Stomach (tissue), 9 donors: Measurements from ENCODE around the gene AGAP1. TPM values are rescaled to one million over a fixed set of nuclear protein-coding genes. Genes with fewer than 3 reads are reported as not detected.

Source experiments
- DNase-seq, 2 donors: peaks; one replicate each; pipeline versions ENCODE4 v3.0.0 to v3.0.0-alpha.2; 2013 to 2019
- H3K27ac ChIP-seq, 5 donors: fragments of 200-600 bp in 4 of 5; sonication (generic) in 4 of 5; one replicate each; pipeline ENCODE4 v1.5.1; 2013 to 2019; ENCODE audit warnings: mild to moderate bottlenecking in 1 of 5, moderate library complexity in 1 of 5
- H3K27me3 ChIP-seq, 3 donors: fragments of 200-600 bp; sonication (generic); one replicate each; pipeline ENCODE4 v1.5.1; 2017 to 2019; ENCODE audit warnings: mixed run types in 1 of 3
- H3K36me3 ChIP-seq, 4 donors: fragments of 200-600 bp; sonication (generic); 1 replicate in 3 of 4; 2 replicates in 1 of 4; pipeline ENCODE4 v1.5.1; 2016 to 2019
- H3K4me1 ChIP-seq, 4 donors: fragments of 200-600 bp; sonication (generic); one replicate each; pipeline ENCODE4 v1.5.1; 2016 to 2019
- H3K4me3 ChIP-seq, 4 donors: fragments of 200-600 bp; sonication (generic) in 3 of 4; one replicate each; pipeline ENCODE4 v1.5.1; 2016 to 2019; ENCODE audit warnings: mild to moderate bottlenecking in 1 of 4
- H3K9me3 ChIP-seq, 4 donors: fragments of 200-600 bp; sonication (generic); one replicate each; pipeline ENCODE4 v1.5.1; 2016 to 2019
- CTCF ChIP-seq, 7 experiments: fragments of 450-650 bp in 4 of 7; fragments of 200-600 bp in 3 of 7; sonication (generic) in 3 of 7; IDR thresholded peaks; one replicate each; pipeline ENCODE4 v1.5.1; 2016 to 2019; ENCODE audit warnings: antibody characterized with exemption in 7 of 7, control low read depth in 2 of 7, mild to moderate bottlenecking in 1 of 7
- EP300 ChIP-seq: sonication (generic); formaldehyde crosslinking; IDR thresholded peaks from one replicate; pipeline ENCODE4 v1.6.1; 2017; ENCODE audit warnings: antibody characterized with exemption
- POLR2A ChIP-seq, 4 donors: fragments of 450-650 bp; IDR thresholded peaks; one replicate each; pipeline ENCODE4 v1.6.1; 2016; ENCODE audit warnings: antibody characterized with exemption in 4 of 4, control low read depth in 2 of 4, mild to moderate bottlenecking in 1 of 4, moderate library complexity in 1 of 4
- POLR2AphosphoS5 ChIP-seq, 3 donors: sonication (generic); formaldehyde crosslinking; IDR thresholded peaks; one replicate each; pipeline ENCODE4 v1.6.1; 2016; ENCODE audit warnings: antibody characterized with exemption in 3 of 3
- whole genome bisulfite sequencing, 5 donors: extraction: QIAGEN DNeasy Blood & Tissue Kit in 3 of 5; methylation state at CpG; one replicate each; pipeline versions ENCODE4 v1.1.5 to v1.1.7; 2013 to 2018; 5-methylcytosine and 5-hydroxymethylcytosine counted together
- intact Hi-C: fragments of 100-400 bp; cut with DNase I; formaldehyde crosslinking; loops from one replicate; pipeline ENCODE4 v1.15.1; 2023; ENCODE audit warnings: low total_unique reads
- polyA plus RNA-seq, 3 donors: library from polyadenylated mRNA; stranded (reverse); fragments of 200-250 nt; gene quantifications; one replicate each; pipeline ENCODE4 v1.2.3, GENCODE V29; 2013
- total RNA-seq, 5 donors: library from RNA; depleted of rRNA; stranded (reverse); fragments of >200 nt; gene quantifications; one replicate each; pipeline versions ENCODE4 v1.1.0 to v1.2.3, GENCODE V29; 2014 to 2016
- donor health status: healthy with polysubstance abuse.
- donor health status: Bipolar disorder and iron deficiency.
- donor health status: healthy.

The AGAP1 gene
- total and polyA plus RNA-seq, 8 donors = 4.2 to 139 (median 35.0) TPM

GRCh38 chr2:235458839-235459273 is 35.0 kb upstream of the AGAP1 start:
- intact Hi-C loops = no loop called here
- Histone ChIP-seq H3K4me1 (peaks cover 0 to 2% (median 0%) of the 10 kb centered on the region in 4 donors), H3K9me3 (no peaks in the 10 kb centered on the region), H3K36me3 (no peaks in the 10 kb centered on the region), H3K4me3 (no peak overlapping the region), H3K27ac (peak overlapping the region in 1 of 5 donors; percentile 31), H3K27me3 (peaks cover 0 to 2% (median 0%) of the 10 kb centered on the region in 3 donors)
- 48 to 58% (median 55%) methylated on average over 7 of the region's 7 CpGs for WGBS, 5 donors
- DNase-seq = peak; percentile 42 to 43
- TF ChIP-seq CTCF (IDR thresholded peaks at IDR 0.05) = no peak
- TF ChIP-seq EP300 = no peak
- TF ChIP-seq POLR2AphosphoS5 (IDR thresholded peaks at IDR 0.05) = no peak
- TF ChIP-seq POLR2A (IDR thresholded peaks at IDR 0.05) = no peak

- intact Hi-C loops = no loop called here
- H3K4me3 ChIP-seq = no peak overlapping the region
- no peak for DNase-seq
- TF ChIP-seq POLR2AphosphoS5 (IDR thresholded peaks at IDR 0.05) (no peak), POLR2A (IDR thresholded peaks at IDR 0.05) (no peak), EP300 (no peak), CTCF (IDR thresholded peaks at IDR 0.05) (no peak)
- no peaks in the 10 kb centered on the region for H3K36me3 ChIP-seq
- WGBS, 5 donors = 80 to 88% (median 82%) methylated on average over 8 of the region's 8 CpGs
- peaks cover 0 to 8% (median 0%) of the 10 kb centered on the region in 4 donors for H3K4me1 ChIP-seq
- no peak overlapping the region for H3K27ac ChIP-seq
- H3K27me3 ChIP-seq = no peaks in the 10 kb centered on the region
- H3K9me3 ChIP-seq = no peaks in the 10 kb centered on the region
These were observed 33.2 kb upstream of the AGAP1 start for GRCh38 chr2:235460548-235461047.

GRCh38 chr2:235461763-235462414 is 32.0 kb upstream of the AGAP1 start:
- H3K36me3 ChIP-seq = no peaks in the 10 kb centered on the region
- TF ChIP-seq POLR2AphosphoS5 (IDR thresholded peaks at IDR 0.05) (no peak), CTCF (IDR thresholded peaks at IDR 0.05) (no peak), EP300 (no peak), POLR2A (IDR thresholded peaks at IDR 0.05) (no peak)
- intact Hi-C loops = no loop called here
- no peaks in the 10 kb centered on the region for H3K27me3 ChIP-seq
- H3K27ac ChIP-seq = no peak overlapping the region
- WGBS, 5 donors = 88 to 93% (median 89%) methylated on average over 12 of the region's 12 CpGs
- no peak for DNase-seq
- peaks cover 0 to 8% (median 0%) of the 10 kb centered on the region in 4 donors for H3K4me1 ChIP-seq
- H3K9me3 ChIP-seq = no peaks in the 10 kb centered on the region
- no peak overlapping the region for H3K4me3 ChIP-seq

GRCh38 chr2:235462415-235462790 is 31.4 kb upstream of the AGAP1 start:
- Histone ChIP-seq H3K9me3 (no peaks in the 10 kb centered on the region), H3K27me3 (no peaks in the 10 kb centered on the region), H3K4me3 (no peak overlapping the region), H3K36me3 (no peaks in the 10 kb centered on the region), H3K27ac (no peak overlapping the region), H3K4me1 (peaks cover 0 to 8% (median 0%) of the 10 kb centered on the region in 4 donors)
- no peak for DNase-seq
- TF ChIP-seq POLR2AphosphoS5 (IDR thresholded peaks at IDR 0.05) (no peak), EP300 (no peak), CTCF (IDR thresholded peaks at IDR 0.05) (no peak), POLR2A (IDR thresholded peaks at IDR 0.05) (no peak)
- intact Hi-C loops = no loop called here
- 87 to 96% (median 89%) methylated on average over 4 of the region's 4 CpGs for WGBS, 5 donors
